WTC11 (cell line): ENCODE results near the gene RPRD2.

ENCODE experiments used
- CTCF ChIP-seq: fragments of 200-600 bp; IDR thresholded peaks from 2 replicates; pipeline ENCODE4 v1.8.0; 2022; ENCODE audit warnings: antibody characterized with exemption
- ELF4 ChIP-seq: sonication (generic); formaldehyde crosslinking; IDR thresholded peaks from 2 replicates; pipeline ENCODE4 v1.8.1; 2022; ENCODE audit warnings: low read depth, mild to moderate bottlenecking, moderate library complexity, missing genetic modification reagents
- JUN ChIP-seq: sonication (generic); formaldehyde crosslinking; IDR thresholded peaks from 2 replicates; pipeline ENCODE4 v1.8.0; 2023; ENCODE audit warnings: mild to moderate bottlenecking, missing genetic modification reagents
- NFYB ChIP-seq: sonication (generic); formaldehyde crosslinking; conservative IDR thresholded peaks from 2 replicates; pipeline ENCODE4 v1.8.0; 2022; ENCODE audit warnings: low read depth, missing genetic modification reagents
- RORB ChIP-seq: fragments of 250-450 bp; sonication (Bioruptor Pico); IDR thresholded peaks from 2 replicates; pipeline ENCODE4 v1.9.0; 2021; ENCODE audit warnings: mild to moderate bottlenecking
- SOX15 ChIP-seq: fragments of 250-450 bp; sonication (Bioruptor Pico); IDR thresholded peaks from 2 replicates; pipeline ENCODE4 v1.9.0; 2021; ENCODE audit warnings: mild to moderate bottlenecking
- USF1 ChIP-seq: sonication (generic); formaldehyde crosslinking; IDR thresholded peaks from 2 replicates; pipeline ENCODE4 v1.8.0; 2022; ENCODE audit warnings: mild to moderate bottlenecking, missing genetic modification reagents
- TF ChIP-seq, protein P1 (sequence below): sonication (generic); formaldehyde crosslinking; IDR thresholded peaks from 2 replicates; pipeline ENCODE4 v1.8.0; 2022; ENCODE audit warnings: mild to moderate bottlenecking, missing genetic modification reagents
- TF ChIP-seq, protein P2 (sequence below): sonication (generic); formaldehyde crosslinking; IDR thresholded peaks from 2 replicates; pipeline ENCODE4 v1.8.1; 2023; ENCODE audit warnings: mild to moderate bottlenecking, missing genetic modification reagents, borderline replicate concordance
- TF ChIP-seq, protein P3 (sequence below): sonication (generic); formaldehyde crosslinking; IDR thresholded peaks from 2 replicates; pipeline ENCODE4 v1.8.1; 2022; ENCODE audit warnings: low read depth, missing genetic modification reagents, borderline replicate concordance

DNA sequence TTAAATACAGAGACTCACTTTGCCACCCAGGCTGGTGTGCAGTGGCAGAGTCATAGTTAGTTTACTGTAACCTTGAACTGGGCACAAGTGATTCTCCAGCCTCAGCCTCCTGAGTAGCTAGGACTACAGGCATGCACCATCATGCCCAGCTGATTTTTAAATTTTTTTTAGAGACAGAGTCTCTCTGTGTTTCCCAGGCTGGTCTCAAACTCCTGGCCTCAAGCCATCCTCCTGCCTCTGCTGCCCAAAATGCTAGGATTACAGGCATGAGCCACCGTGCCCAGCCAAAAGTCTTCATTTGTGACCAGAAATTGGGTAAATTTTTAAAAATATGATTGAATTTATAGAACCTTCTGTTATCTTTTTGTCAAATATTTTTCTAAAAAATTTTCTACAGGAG lies 105.3 kb downstream of the RPRD2 start:
- no peak for TF ChIP-seq CTCF
- no peak for TF ChIP-seq SOX15 (CRISPR knock-in tag)
- TF ChIP-seq, protein P1, sequence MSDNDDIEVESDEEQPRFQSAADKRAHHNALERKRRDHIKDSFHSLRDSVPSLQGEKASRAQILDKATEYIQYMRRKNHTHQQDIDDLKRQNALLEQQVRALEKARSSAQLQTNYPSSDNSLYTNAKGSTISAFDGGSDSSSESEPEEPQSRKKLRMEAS (CRISPR knock-in tag), result no peak
- no peak for TF ChIP-seq RORB (CRISPR knock-in tag)
- TF ChIP-seq JUN (CRISPR knock-in tag), result no peak
- TF ChIP-seq, protein P2, sequence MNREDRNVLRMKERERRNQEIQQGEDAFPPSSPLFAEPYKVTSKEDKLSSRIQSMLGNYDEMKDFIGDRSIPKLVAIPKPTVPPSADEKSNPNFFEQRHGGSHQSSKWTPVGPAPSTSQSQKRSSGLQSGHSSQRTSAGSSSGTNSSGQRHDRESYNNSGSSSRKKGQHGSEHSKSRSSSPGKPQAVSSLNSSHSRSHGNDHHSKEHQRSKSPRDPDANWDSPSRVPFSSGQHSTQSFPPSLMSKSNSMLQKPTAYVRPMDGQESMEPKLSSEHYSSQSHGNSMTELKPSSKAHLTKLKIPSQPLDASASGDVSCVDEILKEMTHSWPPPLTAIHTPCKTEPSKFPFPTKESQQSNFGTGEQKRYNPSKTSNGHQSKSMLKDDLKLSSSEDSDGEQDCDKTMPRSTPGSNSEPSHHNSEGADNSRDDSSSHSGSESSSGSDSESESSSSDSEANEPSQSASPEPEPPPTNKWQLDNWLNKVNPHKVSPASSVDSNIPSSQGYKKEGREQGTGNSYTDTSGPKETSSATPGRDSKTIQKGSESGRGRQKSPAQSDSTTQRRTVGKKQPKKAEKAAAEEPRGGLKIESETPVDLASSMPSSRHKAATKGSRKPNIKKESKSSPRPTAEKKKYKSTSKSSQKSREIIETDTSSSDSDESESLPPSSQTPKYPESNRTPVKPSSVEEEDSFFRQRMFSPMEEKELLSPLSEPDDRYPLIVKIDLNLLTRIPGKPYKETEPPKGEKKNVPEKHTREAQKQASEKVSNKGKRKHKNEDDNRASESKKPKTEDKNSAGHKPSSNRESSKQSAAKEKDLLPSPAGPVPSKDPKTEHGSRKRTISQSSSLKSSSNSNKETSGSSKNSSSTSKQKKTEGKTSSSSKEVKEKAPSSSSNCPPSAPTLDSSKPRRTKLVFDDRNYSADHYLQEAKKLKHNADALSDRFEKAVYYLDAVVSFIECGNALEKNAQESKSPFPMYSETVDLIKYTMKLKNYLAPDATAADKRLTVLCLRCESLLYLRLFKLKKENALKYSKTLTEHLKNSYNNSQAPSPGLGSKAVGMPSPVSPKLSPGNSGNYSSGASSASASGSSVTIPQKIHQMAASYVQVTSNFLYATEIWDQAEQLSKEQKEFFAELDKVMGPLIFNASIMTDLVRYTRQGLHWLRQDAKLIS (CRISPR knock-in tag), result no peak
- no peak for TF ChIP-seq USF1 (CRISPR knock-in tag)
- TF ChIP-seq, protein P3, sequence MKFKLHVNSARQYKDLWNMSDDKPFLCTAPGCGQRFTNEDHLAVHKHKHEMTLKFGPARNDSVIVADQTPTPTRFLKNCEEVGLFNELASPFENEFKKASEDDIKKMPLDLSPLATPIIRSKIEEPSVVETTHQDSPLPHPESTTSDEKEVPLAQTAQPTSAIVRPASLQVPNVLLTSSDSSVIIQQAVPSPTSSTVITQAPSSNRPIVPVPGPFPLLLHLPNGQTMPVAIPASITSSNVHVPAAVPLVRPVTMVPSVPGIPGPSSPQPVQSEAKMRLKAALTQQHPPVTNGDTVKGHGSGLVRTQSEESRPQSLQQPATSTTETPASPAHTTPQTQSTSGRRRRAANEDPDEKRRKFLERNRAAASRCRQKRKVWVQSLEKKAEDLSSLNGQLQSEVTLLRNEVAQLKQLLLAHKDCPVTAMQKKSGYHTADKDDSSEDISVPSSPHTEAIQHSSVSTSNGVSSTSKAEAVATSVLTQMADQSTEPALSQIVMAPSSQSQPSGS (CRISPR knock-in tag), result no peak
- TF ChIP-seq NFYB, result no peak
- TF ChIP-seq ELF4 (CRISPR knock-in tag), result no peak
